Peyer's patch (tissue), 4 donors: Measurements from ENCODE around the gene DDAH2. TPM values are rescaled to one million over a fixed set of nuclear protein-coding genes. Genes with fewer than 3 reads are reported as not detected.
A peak's percentile ranks its signal among the peaks of the same experiment; 100 is the strongest.
"Not testable (repeated sequence)": the region's sequence is repeated elsewhere in the genome, so short reads cannot be mapped to it uniquely, and the experiment has no call there.

Source experiments
- DNase-seq, 3 donors: peaks; one replicate each; pipeline ENCODE4 v3.0.0-alpha.2; 2017 to 2019
- H3K27ac ChIP-seq, 4 donors: fragments of 200-600 bp; sonication (generic); one replicate each; pipeline ENCODE4 v1.5.1; 2016 to 2019
- H3K27me3 ChIP-seq, 2 donors: fragments of 200-600 bp; sonication (generic); one replicate each; pipeline ENCODE4 v1.5.1; 2019
- H3K36me3 ChIP-seq, 3 donors: fragments of 200-600 bp; sonication (generic); one replicate each; pipeline ENCODE4 v1.5.1; 2016 to 2019
- H3K4me1 ChIP-seq, 4 donors: fragments of 200-600 bp; sonication (generic); one replicate each; pipeline ENCODE4 v1.5.1; 2016 to 2019
- H3K4me3 ChIP-seq, 4 donors: fragments of 200-600 bp; sonication (generic); 1 replicate in 3 of 4; 2 replicates in 1 of 4; pipeline ENCODE4 v1.5.1; 2016 to 2019; ENCODE audit warnings: mild to moderate bottlenecking in 1 of 4
- H3K9me3 ChIP-seq, 4 donors: fragments of 200-600 bp; sonication (generic); one replicate each; pipeline ENCODE4 v1.5.1; 2016 to 2019; ENCODE audit warnings: mild to moderate bottlenecking in 1 of 4
- CTCF ChIP-seq, 6 experiments: fragments of 450-650 bp in 4 of 6; fragments of 200-600 bp in 2 of 6; sonication (generic) in 1 of 6; IDR thresholded peaks; one replicate each; pipeline ENCODE4 v1.5.1; 2017 to 2019; ENCODE audit warnings: antibody characterized with exemption in 6 of 6, mild to moderate bottlenecking in 3 of 6, moderate library complexity in 1 of 6
- POLR2A ChIP-seq, 2 donors: fragments of 450-650 bp; IDR thresholded peaks; one replicate each; pipeline ENCODE4 v1.5.1; 2017; ENCODE audit warnings: antibody characterized with exemption in 2 of 2, mild to moderate bottlenecking in 2 of 2, moderate library complexity in 2 of 2
- total RNA-seq, 4 donors: library from RNA; depleted of rRNA; stranded (reverse); fragments of >200 nt; gene quantifications; one replicate each; pipeline ENCODE4 v1.1.0, GENCODE V29; 2016

Gene DDAH2
- total RNA-seq, 4 donors from 2014 or later = 25.6 to 136 (median 53.3) TPM

GRCh38 chr6:31713991-31714684 is 15.0 kb downstream of the DDAH2 start:
- TF ChIP-seq POLR2A (IDR thresholded peaks at IDR 0.05) (no peak), CTCF (IDR thresholded peaks at IDR 0.05) (no peak)
- no peak for DNase-seq
- no peaks in the 10 kb centered on the region for H3K27me3 ChIP-seq
- H3K4me3 ChIP-seq = no peak overlapping the region
- H3K9me3 ChIP-seq = no peaks in the 10 kb centered on the region
- peak overlapping the region in 1 of 4 donors; percentile 35 for H3K27ac ChIP-seq
- H3K4me1 ChIP-seq = peaks cover 0 to 15% (median 1%) of the 10 kb centered on the region in 4 donors
- H3K36me3 ChIP-seq = no peaks in the 10 kb centered on the region

- Histone ChIP-seq H3K9me3 (no peaks in the 10 kb centered on the region), H3K27ac (no peak overlapping the region), H3K4me3 (no peak overlapping the region), H3K36me3 (no peaks in the 10 kb centered on the region), H3K27me3 (no peaks in the 10 kb centered on the region), H3K4me1 (peaks cover 0 to 15% (median 1%) of the 10 kb centered on the region in 4 donors)
- no peak for DNase-seq
- TF ChIP-seq POLR2A (IDR thresholded peaks at IDR 0.05) (no peak), CTCF (IDR thresholded peaks at IDR 0.05) (no peak)
Observed at GRCh38 chr6:31713465-31713864, 15.6 kb downstream of the DDAH2 start.

- Histone ChIP-seq H3K36me3 (no peaks in the 10 kb centered on the region), H3K9me3 (no peaks in the 10 kb centered on the region), H3K4me1 (peaks cover 0 to 15% (median 1%) of the 10 kb centered on the region in 4 donors), H3K27ac (no peak overlapping the region), H3K27me3 (no peaks in the 10 kb centered on the region), H3K4me3 (no peak overlapping the region)
- TF ChIP-seq POLR2A (IDR thresholded peaks at IDR 0.05) (no peak), CTCF (IDR thresholded peaks at IDR 0.05) (peak in 4 of 6 experiments; percentile 14 to 44 (median 36))
- DNase-seq = no peak
Observed at GRCh38 chr6:31712296-31712695, 16.8 kb downstream of the DDAH2 start.

- no peaks in the 10 kb centered on the region for H3K36me3 ChIP-seq
- DNase-seq = no peak
- peak overlapping the region in 1 of 4 donors; percentile 39 for H3K27ac ChIP-seq
- TF ChIP-seq CTCF (IDR thresholded peaks at IDR 0.05) (no peak), POLR2A (IDR thresholded peaks at IDR 0.05) (no peak)
- H3K9me3 ChIP-seq = no peaks in the 10 kb centered on the region
- no peak overlapping the region for H3K4me3 ChIP-seq
- no peaks in the 10 kb centered on the region for H3K27me3 ChIP-seq
- H3K4me1 ChIP-seq = peaks cover 0 to 15% (median 1%) of the 10 kb centered on the region in 4 donors
Observed at GRCh38 chr6:31711233-31711632, 17.9 kb downstream of the DDAH2 start.

- no peaks in the 10 kb centered on the region for H3K9me3 ChIP-seq
- no peak overlapping the region for H3K4me3 ChIP-seq
- no peak for DNase-seq
- H3K36me3 ChIP-seq = no peaks in the 10 kb centered on the region
- peak overlapping the region in 1 of 4 donors; percentile 39 for H3K27ac ChIP-seq
- TF ChIP-seq CTCF (IDR thresholded peaks at IDR 0.05) (no peak), POLR2A (IDR thresholded peaks at IDR 0.05) (no peak)
- no peaks in the 10 kb centered on the region for H3K27me3 ChIP-seq
- H3K4me1 ChIP-seq = peaks cover 0 to 15% (median 1%) of the 10 kb centered on the region in 4 donors
Observed at GRCh38 chr6:31710523-31711219, 18.4 kb downstream of the DDAH2 start.

GRCh38 chr6:31709157-31709556 is 19.9 kb downstream of the DDAH2 start:
- not testable (repeated sequence) for H3K27me3 ChIP-seq

More at GRCh38 chr6:31709157-31709556, 19.9 kb downstream of the DDAH2 start:
- H3K4me1 ChIP-seq = peaks cover 0 to 15% (median 1%) of the 10 kb centered on the region in 4 donors
- H3K36me3 ChIP-seq, H3K9me3 ChIP-seq, H3K27ac ChIP-seq, H3K4me3 ChIP-seq, DNase-seq: not testable (repeated sequence)
